T-helper 22 cell (primary cell): ENCODE results near the gene RIMBP3C.
"Not testable (repeated sequence)": the region's sequence is repeated elsewhere in the genome, so short reads cannot be mapped to it uniquely, and the experiment has no call there.

Experiments
- DNase-seq: peaks from one replicate; pipeline ENCODE4 v3.0.0-alpha.2; 2020; ENCODE audit warnings: low read depth

The RIMBP3C gene, protein sequence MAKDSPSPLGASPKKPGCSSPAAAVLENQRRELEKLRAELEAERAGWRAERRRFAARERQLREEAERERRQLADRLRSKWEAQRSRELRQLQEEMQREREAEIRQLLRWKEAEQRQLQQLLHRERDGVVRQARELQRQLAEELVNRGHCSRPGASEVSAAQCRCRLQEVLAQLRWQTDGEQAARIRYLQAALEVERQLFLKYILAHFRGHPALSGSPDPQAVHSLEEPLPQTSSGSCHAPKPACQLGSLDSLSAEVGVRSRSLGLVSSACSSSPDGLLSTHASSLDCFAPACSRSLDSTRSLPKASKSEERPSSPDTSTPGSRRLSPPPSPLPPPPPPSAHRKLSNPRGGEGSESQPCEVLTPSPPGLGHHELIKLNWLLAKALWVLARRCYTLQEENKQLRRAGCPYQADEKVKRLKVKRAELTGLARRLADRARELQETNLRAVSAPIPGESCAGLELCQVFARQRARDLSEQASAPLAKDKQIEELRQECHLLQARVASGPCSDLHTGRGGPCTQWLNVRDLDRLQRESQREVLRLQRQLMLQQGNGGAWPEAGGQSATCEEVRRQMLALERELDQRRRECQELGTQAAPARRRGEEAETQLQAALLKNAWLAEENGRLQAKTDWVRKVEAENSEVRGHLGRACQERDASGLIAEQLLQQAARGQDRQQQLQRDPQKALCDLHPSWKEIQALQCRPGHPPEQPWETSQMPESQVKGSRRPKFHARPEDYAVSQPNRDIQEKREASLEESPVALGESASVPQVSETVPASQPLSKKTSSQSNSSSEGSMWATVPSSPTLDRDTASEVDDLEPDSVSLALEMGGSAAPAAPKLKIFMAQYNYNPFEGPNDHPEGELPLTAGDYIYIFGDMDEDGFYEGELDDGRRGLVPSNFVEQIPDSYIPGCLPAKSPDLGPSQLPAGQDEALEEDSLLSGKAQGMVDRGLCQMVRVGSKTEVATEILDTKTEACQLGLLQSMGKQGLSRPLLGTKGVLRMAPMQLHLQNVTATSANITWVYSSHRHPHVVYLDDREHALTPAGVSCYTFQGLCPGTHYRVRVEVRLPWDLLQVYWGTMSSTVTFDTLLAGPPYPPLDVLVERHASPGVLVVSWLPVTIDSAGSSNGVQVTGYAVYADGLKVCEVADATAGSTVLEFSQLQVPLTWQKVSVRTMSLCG (N-terminal part only)

DNA sequence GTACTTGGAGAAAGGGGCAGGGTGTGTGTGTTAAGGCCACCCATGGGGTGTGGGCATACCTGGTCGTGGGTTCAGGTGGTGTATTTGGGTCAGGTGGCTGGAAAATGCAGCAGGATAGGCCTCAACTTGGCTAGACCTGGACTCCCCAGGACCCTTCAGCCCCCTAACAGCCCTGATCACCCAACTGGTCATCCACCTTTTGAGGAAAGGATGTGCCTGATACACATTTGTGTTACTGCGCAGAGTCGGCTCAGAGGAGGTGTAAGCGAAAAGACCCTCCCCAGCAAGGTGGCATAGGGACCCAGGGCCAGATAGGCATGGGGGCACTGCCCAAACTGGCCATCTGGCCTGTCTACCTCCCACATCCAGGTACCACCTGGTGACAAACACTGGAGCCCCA is at the start of gene RIMBP3C:
Gene RIMBP3C (minus strand): TSS at position 101 of the 400 bp plus-strand sequence. CDS start 485 bp downstream, outside the sequence.
- not testable (repeated sequence) for DNase-seq

DNA sequence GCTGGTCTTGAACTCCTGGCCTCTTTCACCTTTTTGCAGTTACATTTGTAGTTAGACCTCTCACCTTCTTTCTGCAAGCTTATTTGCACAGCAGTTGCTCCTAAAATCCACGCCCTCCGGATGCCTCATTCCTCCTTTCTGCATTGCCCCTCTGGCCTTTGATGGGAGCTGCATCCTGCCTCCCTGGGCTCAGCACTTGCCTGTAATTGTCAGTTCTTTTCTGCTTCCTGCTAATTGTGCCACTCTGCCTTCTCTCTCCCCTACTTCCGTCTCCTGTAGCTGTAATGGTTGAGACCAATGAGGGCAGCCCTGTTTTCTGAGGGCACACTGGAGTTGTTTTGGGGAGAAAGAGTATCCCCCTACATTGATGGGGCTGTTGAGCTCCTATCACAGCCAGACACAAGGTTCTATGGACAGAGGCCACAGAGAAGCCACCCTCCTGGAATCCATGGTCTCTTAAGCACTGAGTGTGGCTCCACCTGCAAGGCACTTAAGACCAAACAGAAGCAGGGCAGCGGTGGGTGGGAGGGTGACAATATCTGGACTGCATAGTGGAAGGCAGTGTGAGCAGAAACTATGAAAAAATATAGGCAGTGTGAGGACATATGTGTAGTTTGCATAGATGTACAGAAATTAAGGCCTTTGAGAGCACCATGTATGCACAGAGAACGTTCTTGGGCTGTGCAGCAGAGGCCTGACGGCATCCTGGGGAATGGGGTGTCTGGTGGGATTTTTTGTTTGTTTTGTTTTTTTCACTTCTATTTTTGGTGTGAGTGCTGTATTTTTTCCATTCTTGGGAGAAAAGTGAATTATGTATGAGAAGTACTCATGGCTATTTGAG is 48.0 kb upstream of the RIMBP3C start:
- DNase-seq, result no peak

DNA sequence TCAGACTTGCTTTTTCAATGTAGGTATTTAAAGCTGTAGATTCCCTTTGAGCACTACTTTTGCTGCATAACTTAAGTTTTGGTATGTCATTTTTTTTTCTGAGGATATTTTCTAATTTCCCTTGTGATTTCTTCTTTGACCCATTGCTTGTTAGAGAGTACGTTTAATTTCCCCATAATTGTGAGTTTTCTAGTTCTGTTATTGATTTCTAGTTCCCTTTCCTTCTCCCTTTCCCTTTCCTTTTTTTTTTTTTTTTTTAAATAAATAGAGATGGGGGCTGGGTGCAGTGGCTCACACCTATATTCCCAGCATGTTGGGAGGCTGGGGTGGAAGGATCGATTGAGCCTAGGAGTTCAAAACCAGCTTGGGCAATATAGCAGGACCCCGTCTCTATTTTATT is 47.0 kb upstream of the RIMBP3C start:
- no peak for DNase-seq

DNA sequence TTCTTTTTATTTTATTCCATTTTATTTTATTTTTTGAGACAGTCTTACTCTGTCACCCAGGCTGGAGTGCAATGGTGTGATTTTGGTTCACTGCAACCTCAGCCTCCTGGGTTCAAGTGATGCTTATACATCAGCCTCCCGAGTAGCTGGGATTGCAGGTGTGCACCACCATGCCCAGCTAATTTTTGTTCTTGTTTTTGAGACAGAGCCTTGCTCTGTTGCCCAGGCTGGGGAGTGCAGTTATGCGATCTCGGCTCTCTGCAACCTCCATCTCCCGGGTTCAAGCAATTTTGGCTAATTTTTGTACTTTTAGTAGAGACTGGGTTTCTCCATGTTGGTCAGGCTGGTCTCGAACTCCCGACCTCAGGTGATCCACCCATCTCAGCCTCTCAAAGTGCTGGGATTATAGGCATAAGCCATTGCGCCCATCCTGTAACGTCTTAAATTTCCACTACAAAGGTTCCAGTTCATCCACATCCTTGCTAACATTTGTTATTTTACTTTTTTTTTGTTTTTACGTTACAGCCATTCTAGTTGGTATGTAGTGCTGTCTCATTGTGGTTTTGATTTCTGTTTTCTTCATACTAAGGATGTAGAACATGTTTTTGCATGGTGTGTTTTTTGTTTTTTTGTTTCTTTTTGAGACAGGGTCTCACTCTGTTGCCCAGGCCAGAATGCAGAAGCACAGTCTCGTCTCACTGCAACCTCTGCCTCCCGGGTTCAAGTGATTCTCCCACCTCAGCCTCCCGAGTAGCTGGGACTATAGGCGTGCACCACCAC is 45.3 kb upstream of the RIMBP3C start:
- DNase-seq, result not testable (repeated sequence)

DNA sequence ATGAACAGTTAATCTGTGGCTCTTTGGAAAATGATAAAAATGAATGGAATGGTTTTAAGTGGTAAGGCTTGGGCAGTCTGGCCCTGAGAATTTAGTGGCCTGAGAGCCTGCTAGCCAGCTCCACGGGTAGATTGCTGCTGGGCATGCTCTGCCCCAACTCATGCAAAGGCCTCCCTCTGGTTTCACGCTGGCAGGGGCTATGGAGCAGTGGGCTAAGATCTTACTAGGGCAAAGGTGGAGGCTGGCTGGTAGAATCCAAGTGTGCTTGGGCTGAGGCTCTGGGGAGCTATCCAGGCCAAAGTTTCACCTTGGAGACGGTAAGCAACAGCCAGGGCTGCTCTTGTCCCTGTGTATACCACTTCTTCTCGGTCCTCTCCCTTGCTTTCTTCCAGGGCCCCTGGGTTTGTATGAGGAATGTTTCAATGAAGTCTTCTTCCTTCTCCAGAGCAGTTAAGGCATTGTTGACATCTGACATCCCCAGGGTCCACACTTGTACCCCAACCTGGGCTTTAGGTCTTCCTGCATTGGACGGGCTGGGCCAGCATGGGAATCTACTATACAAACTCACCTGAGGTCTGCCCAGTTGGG is 43.7 kb upstream of the RIMBP3C start:
- DNase-seq, result no peak

DNA sequence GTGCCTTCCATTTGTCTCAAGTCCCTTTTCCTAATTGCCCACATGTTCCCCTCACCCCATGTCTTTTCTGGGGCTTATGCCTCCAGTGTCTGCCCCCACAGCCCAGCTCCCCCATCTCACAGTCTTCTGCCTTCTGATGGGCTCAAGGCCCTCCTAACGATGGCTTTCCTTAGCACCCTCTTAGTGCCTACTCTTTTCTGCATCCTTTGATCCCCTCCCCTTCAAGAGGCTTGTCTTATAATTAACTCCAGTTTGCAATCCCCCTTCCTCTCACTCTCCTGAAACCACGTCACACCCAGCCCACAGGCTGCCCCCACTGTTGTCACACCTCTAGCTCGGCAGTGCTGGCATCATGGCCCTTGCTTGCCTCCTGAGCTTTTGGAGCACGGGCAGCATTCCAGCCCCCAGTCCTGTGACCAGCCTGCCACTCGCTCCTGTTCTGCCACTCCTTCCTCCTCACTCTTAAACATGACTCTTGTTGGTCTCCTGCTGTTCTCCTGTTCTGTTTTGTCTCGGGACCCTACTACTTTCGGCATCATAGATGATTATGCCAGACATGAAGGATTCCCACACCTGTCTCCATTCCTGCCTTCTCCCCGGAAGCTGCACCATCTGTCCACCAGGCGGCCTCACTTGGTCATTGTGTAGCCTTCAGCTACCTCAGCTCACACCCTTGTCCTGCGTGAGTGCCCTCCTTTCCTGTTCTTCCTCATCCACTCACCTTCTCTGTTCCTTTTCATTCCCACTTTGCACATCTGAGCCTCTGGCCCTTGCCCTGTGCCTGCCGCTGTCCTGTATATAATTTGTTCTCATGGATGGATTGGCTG is 42.4 kb upstream of the RIMBP3C start:
- DNase-seq, result no peak

DNA sequence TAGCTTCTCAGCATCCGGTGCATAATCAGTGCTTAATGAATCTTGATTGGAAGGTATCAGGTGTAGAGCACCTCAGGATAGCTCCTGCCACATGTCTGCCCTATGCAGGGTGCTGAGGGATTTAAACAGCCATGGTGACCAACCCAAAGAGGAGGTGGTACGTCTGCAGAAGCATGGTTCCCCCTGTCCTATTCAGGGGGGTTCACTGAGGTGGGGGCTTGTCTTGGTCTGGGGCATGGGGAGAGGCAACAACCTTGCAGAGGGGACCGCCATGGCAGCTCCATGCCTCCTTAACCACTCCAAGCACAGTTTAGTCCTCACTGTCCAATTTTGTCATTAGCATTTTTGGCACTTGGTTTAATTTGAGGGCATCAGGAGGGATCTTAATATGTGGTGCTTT is 41.2 kb upstream of the RIMBP3C start:
- DNase-seq, result no peak

DNA sequence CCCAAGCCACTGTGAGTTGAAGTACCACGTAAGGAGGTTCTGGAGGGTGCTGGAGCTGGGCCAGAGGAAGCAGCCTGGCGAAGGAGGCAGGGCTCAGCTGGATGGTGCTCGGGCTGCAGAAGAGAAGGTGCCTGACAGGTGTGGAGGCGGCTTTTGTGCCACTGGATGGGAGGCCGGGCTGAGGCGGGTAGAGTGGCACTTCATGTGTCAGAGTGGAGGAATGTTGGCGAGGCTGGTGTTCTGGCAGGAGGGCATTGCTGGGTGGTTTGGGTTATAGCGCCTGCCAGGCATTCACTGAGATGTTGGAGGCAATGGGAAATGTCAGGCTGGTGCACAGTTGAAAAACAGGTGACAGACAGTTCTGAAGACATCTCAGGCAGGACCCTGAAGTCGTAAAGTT is 40.4 kb upstream of the RIMBP3C start:
- DNase-seq, result no peak

DNA sequence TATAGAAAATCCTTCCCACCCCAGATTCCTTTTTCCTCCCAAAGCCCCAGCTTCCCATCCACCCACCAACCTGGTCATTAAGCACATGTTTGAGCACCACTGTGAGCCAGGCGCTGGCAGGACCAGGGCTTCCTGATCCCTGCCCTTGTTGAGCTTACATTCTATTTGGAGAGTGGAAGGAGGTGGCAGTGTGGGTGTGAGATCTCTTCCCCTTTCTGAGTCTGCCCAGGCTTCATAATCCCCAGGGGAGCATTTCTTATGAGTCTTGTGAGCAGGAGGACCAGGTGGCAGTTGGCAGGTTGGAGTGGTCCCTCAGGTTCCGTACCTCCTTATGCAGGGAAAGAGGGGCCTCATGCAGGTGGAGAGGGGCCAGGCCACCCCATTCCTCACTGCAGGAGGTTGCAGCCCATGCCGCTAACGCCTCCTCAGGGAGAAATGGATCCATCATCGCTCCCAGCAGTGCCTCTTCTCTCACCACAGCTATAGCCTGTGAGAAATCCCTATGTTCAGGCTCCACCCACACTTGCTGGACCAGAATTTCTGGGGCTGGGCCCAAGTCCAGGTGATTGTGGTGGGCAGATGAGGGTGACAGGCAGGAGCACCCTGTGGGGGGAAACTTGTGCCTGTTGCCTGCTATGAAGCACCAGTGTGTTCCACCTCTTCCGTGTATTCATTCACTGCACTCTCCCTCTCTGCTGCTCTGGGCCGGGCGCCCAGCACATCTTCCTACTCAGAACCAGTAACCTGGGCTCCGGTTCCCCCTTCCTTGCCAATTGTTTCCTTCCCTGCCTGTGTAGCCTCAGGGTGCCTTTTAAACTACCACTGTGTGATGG is 39.8 kb upstream of the RIMBP3C start:
- no peak for DNase-seq

DNA sequence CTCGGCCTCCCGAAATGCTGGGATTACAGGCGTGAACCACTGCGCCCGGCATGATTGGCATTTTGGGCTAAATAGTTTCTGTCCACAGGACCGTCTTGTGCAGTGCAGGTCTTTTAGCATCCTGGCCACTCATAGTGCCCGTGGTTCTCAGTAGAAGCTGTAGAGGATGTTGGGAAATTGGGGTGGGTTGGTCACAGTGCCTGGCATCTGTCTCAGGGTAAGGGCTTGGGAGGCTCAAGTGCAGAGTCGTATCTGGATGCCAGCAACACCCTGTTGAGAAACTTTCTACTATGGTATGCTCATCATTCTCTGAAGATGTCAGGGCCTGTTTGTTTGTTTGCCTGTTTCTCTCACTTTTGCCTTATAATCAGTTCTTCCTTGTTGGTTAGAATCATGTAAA is 38.1 kb upstream of the RIMBP3C start:
- no peak for DNase-seq

DNA sequence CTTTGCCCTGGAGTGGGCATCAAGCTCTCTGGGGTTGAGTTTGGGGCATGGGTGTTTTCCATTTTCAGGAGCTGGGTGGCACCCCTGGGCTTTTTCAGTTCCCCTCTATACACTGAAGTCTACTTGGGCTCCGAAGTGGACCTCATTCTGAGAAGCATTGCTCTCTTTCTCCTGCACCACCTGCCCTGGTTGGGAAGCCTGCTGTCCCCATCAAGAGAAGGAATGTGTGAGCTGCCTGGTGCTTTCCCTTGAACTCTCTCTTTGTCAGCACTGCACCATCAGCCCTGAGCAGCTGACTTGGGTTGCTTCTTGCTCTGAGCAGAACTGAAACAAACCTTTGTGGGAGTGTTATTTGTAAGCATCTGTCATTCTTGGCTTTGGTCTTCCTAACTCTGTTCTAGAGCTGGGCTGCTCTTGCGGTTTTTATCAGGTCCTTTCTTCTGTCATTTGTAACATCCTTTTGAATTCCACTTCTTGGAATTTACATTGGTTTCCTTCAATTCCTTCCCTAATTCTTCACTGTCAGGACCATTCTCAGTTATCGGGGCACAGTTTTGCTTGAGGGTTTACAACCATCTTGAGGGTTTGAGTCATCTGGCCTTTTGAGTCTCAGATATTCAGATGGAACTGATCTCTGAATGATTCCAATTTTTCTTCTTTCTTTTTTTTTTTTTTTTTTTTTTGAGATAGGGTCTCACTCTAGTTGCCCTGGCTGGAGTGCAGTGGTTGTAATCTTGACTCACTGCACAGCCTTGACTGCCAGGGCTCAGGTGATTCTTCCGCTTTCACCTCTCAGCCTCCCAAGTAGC is 36.7 kb upstream of the RIMBP3C start:
- DNase-seq, result no peak

DNA sequence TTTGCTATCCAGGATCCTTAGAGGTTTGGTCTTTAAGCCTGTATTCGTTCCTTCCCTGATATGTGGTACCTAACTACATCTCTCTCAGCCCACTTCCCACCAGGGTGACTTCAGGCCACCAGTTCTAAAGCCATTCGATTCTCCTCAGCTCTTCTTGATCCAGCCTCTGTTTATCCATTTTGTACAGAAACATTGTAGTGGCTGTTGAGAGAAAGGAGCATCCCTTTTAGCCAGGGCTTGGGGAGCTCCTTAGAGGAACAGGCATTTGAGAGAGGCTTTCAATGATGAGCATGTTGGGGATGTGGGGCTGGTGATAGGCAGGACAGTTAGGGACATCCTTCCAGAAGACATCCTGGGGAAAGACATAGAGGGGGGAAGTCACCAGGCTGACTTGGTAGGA is 34.1 kb upstream of the RIMBP3C start:
- no peak for DNase-seq

DNA sequence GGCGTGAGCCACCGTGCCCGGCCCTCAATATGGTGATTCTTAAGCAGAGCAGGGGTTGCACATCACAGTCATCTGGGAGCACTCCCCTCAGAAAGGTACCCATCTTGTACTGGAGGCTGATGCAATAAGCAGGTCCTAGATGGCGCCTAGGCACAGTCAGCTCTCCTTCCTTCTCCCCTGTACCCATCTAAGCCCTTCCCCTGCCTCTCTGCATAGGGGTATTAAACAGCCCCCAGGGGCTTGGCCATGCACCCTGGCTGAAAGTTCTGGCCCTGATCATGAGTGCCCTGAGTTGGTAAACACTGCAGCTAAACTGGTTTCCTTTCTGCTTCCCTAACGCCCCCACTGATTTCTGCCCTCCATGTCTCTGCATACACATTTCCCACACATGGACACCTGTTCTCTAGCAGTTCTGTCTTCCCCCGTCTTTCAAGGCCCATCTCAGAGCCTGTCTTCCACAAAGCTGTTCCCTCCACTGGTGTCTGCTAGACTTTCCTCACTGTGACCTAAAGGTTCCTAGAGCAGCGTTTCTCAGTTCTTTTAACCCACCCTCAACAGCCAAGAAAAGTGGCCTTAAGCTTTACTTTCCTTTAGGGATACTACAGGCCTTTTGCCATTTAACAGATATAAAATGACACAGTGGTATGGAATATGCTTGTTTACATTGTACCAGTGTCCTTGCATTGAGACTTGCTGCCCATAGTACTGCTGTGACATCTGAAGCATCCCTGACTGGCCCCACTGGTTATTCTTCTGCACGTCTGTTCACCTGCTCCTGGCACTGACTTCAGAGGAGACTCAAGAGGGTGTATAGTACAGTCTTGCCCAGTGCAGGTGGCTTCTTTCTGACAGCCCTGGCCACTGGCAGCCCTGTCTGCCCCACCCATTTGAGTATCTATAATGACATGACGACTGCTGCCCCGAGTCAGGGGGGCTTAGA is 31.8 kb upstream of the RIMBP3C start:
- no peak for DNase-seq

DNA sequence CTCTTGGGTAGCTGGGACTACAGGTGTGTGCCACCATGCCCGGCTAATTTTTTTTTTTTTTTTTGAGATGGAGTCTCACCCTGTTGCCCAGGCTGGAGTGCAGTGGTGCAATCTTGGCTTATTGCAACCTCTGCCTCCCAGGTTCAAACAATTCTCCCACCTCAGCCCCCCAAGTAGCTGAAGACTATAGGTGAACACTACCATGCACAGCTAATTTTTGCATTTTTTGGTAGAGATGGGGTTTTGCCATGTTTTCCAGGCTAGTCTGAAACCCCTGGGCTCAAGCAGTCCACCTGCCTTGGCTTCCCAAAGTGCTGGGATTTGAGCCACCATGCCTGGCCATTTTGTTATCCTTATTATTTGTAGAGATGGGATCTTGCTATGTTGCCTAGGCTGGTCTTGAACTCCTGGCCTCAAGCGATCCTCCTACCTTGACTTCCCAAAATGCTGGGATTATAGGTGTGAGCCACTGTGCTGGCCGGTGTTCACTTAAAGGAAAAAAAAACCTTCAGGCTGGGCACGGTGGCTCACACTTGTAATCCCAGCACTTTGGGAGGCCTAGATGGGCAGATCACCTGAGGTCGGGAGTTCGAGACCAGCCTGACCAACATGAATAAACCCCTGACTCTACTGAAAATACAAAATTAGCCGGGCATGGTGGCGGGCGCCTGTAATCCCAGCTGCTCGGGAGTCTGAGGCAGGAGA is 29.9 kb upstream of the RIMBP3C start:
- DNase-seq, result not testable (repeated sequence)

DNA sequence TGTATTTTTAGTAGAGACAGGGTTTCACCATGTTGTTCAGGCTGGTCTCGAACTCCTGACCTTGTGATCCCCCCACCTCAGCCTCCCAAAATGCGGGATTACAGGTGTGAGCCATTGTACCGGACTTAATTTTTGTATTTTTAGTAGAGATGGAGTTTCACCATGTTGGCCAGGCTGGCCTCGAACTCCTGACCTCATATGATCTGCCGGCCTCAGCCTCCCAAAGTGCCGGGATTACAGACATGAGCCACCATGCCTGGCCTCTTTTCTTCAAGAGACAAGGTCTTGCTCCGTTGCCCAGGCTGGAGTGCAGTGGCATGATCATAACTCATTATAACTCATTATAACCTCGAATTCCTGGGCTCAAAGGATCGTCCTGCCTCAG is 29.4 kb upstream of the RIMBP3C start:
- DNase-seq, result not testable (repeated sequence)

DNA sequence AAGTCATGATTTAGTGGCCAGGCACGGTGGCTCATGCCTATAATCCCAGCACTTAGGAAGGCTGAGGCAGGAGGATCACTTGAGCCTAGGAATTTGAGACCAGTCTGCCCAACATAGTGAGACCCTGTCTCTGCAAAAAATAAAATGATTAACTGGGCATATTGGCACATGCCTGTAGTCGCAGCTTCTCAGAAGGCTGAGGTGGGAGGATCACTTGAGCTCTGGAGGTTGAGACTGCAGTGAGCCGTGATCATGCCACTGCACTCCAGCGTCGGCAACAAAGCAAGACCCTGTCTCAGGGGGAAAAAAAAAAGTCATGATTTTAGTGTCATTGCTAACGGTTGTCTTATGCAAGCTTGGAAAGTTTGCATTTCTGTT is 28.2 kb upstream of the RIMBP3C start:
- DNase-seq, result no peak
